ENCODE results near the gene ETV3L. TPM values are rescaled to one million over a fixed set of nuclear protein-coding genes. Genes with fewer than 3 reads are reported as not detected.

The ETV3L gene
- total RNA-seq, 1 donor: not detected

DNA sequence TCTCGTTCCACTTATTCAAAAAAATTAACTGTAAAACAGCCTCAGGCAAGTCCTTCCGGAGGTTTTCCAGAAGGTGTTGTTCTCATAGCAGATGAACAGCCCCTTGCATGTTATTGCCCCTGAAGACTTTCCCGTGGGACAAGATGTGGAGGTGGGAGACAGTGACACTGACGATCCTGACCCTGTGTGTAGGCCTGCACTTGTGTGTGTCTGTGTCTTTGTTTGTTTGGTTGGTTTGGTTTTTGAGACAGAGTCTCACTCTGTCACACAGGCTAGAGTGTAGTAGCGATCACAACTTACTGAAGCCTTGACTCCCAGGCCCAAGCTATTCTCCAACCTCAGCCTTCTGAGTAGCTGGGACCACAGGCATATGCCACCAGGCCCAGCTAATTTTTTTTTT lies 12.6 kb downstream of the ETV3L start:
- no peaks in the 10 kb centered on the region for H3K36me3 ChIP-seq (ENCODE audit: insufficient read depth, low read length)
- no peak overlapping the region for H3K27ac ChIP-seq (ENCODE audit: low read depth, low read length)
- no peaks in the 10 kb centered on the region for H3K9me3 ChIP-seq (ENCODE audit: low read depth, low read length)
- no peak overlapping the region for H3K4me3 ChIP-seq (ENCODE audit: insufficient read depth, low read length)
- H3K4me2 ChIP-seq (ENCODE audit: insufficient read depth, low read length): no peak overlapping the region
- no peak for DNase-seq (ENCODE audit: insufficient read length, low spot score, missing footprints)
- H3K79me2 ChIP-seq (ENCODE audit: insufficient read depth, low read length): no peaks in the 10 kb centered on the region
- TF ChIP-seq, protein P1, sequence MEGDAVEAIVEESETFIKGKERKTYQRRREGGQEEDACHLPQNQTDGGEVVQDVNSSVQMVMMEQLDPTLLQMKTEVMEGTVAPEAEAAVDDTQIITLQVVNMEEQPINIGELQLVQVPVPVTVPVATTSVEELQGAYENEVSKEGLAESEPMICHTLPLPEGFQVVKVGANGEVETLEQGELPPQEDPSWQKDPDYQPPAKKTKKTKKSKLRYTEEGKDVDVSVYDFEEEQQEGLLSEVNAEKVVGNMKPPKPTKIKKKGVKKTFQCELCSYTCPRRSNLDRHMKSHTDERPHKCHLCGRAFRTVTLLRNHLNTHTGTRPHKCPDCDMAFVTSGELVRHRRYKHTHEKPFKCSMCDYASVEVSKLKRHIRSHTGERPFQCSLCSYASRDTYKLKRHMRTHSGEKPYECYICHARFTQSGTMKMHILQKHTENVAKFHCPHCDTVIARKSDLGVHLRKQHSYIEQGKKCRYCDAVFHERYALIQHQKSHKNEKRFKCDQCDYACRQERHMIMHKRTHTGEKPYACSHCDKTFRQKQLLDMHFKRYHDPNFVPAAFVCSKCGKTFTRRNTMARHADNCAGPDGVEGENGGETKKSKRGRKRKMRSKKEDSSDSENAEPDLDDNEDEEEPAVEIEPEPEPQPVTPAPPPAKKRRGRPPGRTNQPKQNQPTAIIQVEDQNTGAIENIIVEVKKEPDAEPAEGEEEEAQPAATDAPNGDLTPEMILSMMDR (IDR thresholded peaks at IDR 0.05; ENCODE audit: extremely low read depth, low read depth, low read length): no peak
- H4K20me1 ChIP-seq (ENCODE audit: insufficient read depth, low read length): no peaks in the 10 kb centered on the region
- peaks cover 6% of the 10 kb centered on the region for H3K4me1 ChIP-seq (ENCODE audit: insufficient read depth, low read length)
- H2AFZ ChIP-seq (ENCODE audit: low read length): no peak overlapping the region
- H3K27me3 ChIP-seq (ENCODE audit: insufficient read depth, low read length): peaks cover 4% of the 10 kb centered on the region

DNA sequence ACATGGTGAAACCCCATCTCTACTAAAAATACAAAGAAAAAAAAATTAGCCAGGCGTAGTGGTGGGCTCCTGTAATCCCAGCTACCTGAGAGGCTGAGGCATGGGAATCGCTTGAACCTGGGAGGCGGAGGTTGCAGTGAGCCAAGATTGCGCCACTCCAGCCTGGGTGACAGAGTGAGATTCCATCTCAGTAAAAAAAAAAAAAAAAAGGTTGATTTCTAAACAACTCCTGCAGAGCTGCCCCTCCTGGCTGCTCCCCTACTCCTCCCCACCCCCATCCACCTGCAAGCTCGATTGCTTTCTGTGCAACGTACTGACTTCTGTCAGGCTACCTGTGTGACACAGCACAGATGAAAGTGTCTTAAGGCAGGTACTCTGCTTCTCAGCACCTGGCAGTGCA lies 13.3 kb downstream of the ETV3L start:
- no peaks in the 10 kb centered on the region for H3K9me3 ChIP-seq (ENCODE audit: low read depth, low read length)
- no peak overlapping the region for H2AFZ ChIP-seq (ENCODE audit: low read length)
- peaks cover 4% of the 10 kb centered on the region for H3K27me3 ChIP-seq (ENCODE audit: insufficient read depth, low read length)
- no peak for DNase-seq (ENCODE audit: insufficient read length, low spot score, missing footprints)
- H3K4me2 ChIP-seq (ENCODE audit: insufficient read depth, low read length): no peak overlapping the region
- H3K27ac ChIP-seq (ENCODE audit: low read depth, low read length): no peak overlapping the region
- no peaks in the 10 kb centered on the region for H3K36me3 ChIP-seq (ENCODE audit: insufficient read depth, low read length)
- peaks cover 6% of the 10 kb centered on the region for H3K4me1 ChIP-seq (ENCODE audit: insufficient read depth, low read length)
- no peak overlapping the region for H3K4me3 ChIP-seq (ENCODE audit: insufficient read depth, low read length)
- H4K20me1 ChIP-seq (ENCODE audit: insufficient read depth, low read length): no peaks in the 10 kb centered on the region
- no peaks in the 10 kb centered on the region for H3K79me2 ChIP-seq (ENCODE audit: insufficient read depth, low read length)
- TF ChIP-seq, protein P1 (IDR thresholded peaks at IDR 0.05; ENCODE audit: extremely low read depth, low read depth, low read length): no peak

DNA sequence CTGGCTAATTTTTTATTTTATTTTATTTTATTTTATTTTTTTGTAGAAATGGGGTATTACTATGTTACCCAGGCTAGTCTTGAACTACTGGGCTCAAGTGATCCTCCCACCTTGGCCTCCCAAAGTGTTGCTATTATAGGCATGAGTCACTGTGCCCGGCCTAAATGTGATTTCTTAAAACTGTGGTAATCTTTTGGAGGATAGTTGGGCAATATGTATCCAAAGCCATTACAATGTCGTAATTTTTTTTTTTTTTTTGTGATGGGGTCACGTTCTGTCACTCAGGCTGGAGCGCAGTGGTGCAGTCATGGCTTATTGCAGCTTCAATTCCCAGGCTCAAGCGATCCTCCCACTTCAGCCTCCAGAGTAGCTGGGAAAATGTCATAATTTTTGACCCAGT lies 14.2 kb downstream of the ETV3L start:
- Histone ChIP-seq H3K4me1 (ENCODE audit: insufficient read depth, low read length) (peaks cover 2% of the 10 kb centered on the region), H3K4me2 (ENCODE audit: insufficient read depth, low read length) (no peak overlapping the region), H3K9me3 (ENCODE audit: low read depth, low read length) (no peaks in the 10 kb centered on the region), H2AFZ (ENCODE audit: low read length) (no peak overlapping the region), H3K27me3 (ENCODE audit: insufficient read depth, low read length) (peaks cover 4% of the 10 kb centered on the region), H3K79me2 (ENCODE audit: insufficient read depth, low read length) (no peaks in the 10 kb centered on the region), H3K27ac (ENCODE audit: low read depth, low read length) (no peak overlapping the region), H4K20me1 (ENCODE audit: insufficient read depth, low read length) (no peaks in the 10 kb centered on the region), H3K4me3 (ENCODE audit: insufficient read depth, low read length) (no peak overlapping the region), H3K36me3 (ENCODE audit: insufficient read depth, low read length) (no peaks in the 10 kb centered on the region)
- TF ChIP-seq, protein P1 (IDR thresholded peaks at IDR 0.05; ENCODE audit: extremely low read depth, low read depth, low read length): no peak
- no peak for DNase-seq (ENCODE audit: insufficient read length, low spot score, missing footprints)

DNA sequence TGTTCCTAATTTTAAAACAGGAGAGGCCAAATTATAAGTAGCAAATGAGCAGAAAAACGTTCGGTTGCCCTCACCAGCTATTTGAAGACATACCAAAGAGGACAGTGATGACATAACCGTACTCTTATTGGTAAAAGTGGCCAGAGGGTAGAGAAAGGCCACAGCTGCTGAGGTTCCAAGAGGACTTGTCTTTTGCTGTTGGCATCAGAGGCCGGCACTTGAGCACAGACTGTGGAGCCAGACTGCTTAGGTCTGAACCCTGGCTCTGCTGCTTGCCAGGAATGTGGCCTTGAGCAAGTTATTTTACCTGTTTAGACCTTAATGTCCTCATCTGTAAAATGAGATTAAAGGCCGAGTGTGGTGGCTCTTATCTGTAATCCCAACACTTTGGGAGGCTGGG lies 14.9 kb downstream of the ETV3L start:
- Histone ChIP-seq H4K20me1 (ENCODE audit: insufficient read depth, low read length) (no peaks in the 10 kb centered on the region), H3K36me3 (ENCODE audit: insufficient read depth, low read length) (no peaks in the 10 kb centered on the region), H3K27ac (ENCODE audit: low read depth, low read length) (no peak overlapping the region), H3K9me3 (ENCODE audit: low read depth, low read length) (no peaks in the 10 kb centered on the region), H2AFZ (ENCODE audit: low read length) (no peak overlapping the region), H3K79me2 (ENCODE audit: insufficient read depth, low read length) (no peaks in the 10 kb centered on the region), H3K4me2 (ENCODE audit: insufficient read depth, low read length) (no peak overlapping the region), H3K4me3 (ENCODE audit: insufficient read depth, low read length) (no peak overlapping the region), H3K4me1 (ENCODE audit: insufficient read depth, low read length) (no peaks in the 10 kb centered on the region), H3K27me3 (ENCODE audit: insufficient read depth, low read length) (peaks cover 4% of the 10 kb centered on the region)
- TF ChIP-seq, protein P1 (IDR thresholded peaks at IDR 0.05; ENCODE audit: extremely low read depth, low read depth, low read length): no peak
- DNase-seq (ENCODE audit: insufficient read length, low spot score, missing footprints): peak; percentile 41

Measured in osteoblast (primary cell).